Duodenal mucosa (tissue), 2 donors: ENCODE measurements around the gene CRIP2.

Source experiments
- H3K27ac ChIP-seq: one replicate; pipeline ENCODE4 v1.7.0; 2013; ENCODE audit warnings: low read depth, low read length
- H3K27me3 ChIP-seq, 2 donors: one replicate each; pipeline ENCODE4 v1.7.0; 2013; ENCODE audit warnings: low read length in 2 of 2, control low read depth in 1 of 2; ENCODE audit not compliant: insufficient read depth in 2 of 2, control insufficient read depth in 1 of 2
- H3K36me3 ChIP-seq, 2 donors: one replicate each; pipeline ENCODE4 v1.7.0; 2013; ENCODE audit warnings: low read length in 2 of 2, control low read depth in 1 of 2; ENCODE audit not compliant: insufficient read depth in 2 of 2, control insufficient read depth in 1 of 2
- H3K4me1 ChIP-seq, 2 donors: one replicate each; pipeline ENCODE4 v1.7.0; 2013; ENCODE audit warnings: low read length in 2 of 2, control low read depth in 1 of 2; ENCODE audit not compliant: insufficient read depth in 2 of 2, control insufficient read depth in 1 of 2
- H3K4me3 ChIP-seq, 2 donors: one replicate each; pipeline ENCODE4 v1.7.0; 2013; ENCODE audit warnings: low read length in 2 of 2, low read depth in 1 of 2
- H3K9ac ChIP-seq, 2 donors: one replicate each; pipeline ENCODE4 v1.7.0; 2013; ENCODE audit warnings: low read length in 2 of 2, low read depth in 1 of 2
- H3K9me3 ChIP-seq, 2 donors: one replicate each; pipeline ENCODE4 v1.7.0; 2013; ENCODE audit warnings: low read length in 2 of 2, control low read depth in 1 of 2; ENCODE audit not compliant: control insufficient read depth in 1 of 2

Gene CRIP2

GRCh38 chr14:105519946-105520698 is 45.5 kb downstream of the CRIP2 start:
- Histone ChIP-seq H3K9me3 (no peaks in the 10 kb centered on the region), H3K36me3 (no peaks in the 10 kb centered on the region), H3K27ac (no peak overlapping the region), H3K4me3 (no peak overlapping the region), H3K27me3 (peaks cover 3 to 11% of the 10 kb centered on the region in 2 donors), H3K9ac (no peak overlapping the region), H3K4me1 (no peaks in the 10 kb centered on the region)

GRCh38 chr14:105525326-105525725 is 50.7 kb downstream of the CRIP2 start:
- H3K9me3 ChIP-seq, result no peaks in the 10 kb centered on the region
- no peak overlapping the region for H3K9ac ChIP-seq
- H3K27me3 ChIP-seq, result peaks cover 20 to 29% of the 10 kb centered on the region in 2 donors
- no peak overlapping the region for H3K27ac ChIP-seq
- no peak overlapping the region for H3K4me3 ChIP-seq
- H3K4me1 ChIP-seq, result peaks cover 12 to 20% of the 10 kb centered on the region in 2 donors
- no peaks in the 10 kb centered on the region for H3K36me3 ChIP-seq

GRCh38 chr14:105525861-105526775 is 51.5 kb downstream of the CRIP2 start, which contains the start of gene TMEM121:
Gene TMEM121, plus strand, starts transcription at chr14:105526583. Its CDS starts 2,252 bp downstream, at chr14:105528835.
- Histone ChIP-seq H3K9me3 (no peaks in the 10 kb centered on the region), H3K4me3 (peak within 1 kb of the TSS in 1 of 2 donors; percentile 32), H3K27me3 (peaks cover 20 to 32% of the 10 kb centered on the region in 2 donors), H3K9ac (no peak within 1 kb of the TSS), H3K36me3 (no peaks in the 10 kb centered on the region), H3K27ac (no peak within 1 kb of the TSS), H3K4me1 (peaks cover 12 to 20% of the 10 kb centered on the region in 2 donors)

GRCh38 chr14:105526776-105527380 is 52.3 kb downstream of the CRIP2 start:
- peaks cover 12 to 20% of the 10 kb centered on the region in 2 donors for H3K4me1 ChIP-seq
- no peak overlapping the region for H3K27ac ChIP-seq
- no peaks in the 10 kb centered on the region for H3K36me3 ChIP-seq
- peak overlapping the region in 1 of 2 donors; percentile 32 for H3K4me3 ChIP-seq
- H3K9me3 ChIP-seq, result no peaks in the 10 kb centered on the region
- peaks cover 20 to 32% of the 10 kb centered on the region in 2 donors for H3K27me3 ChIP-seq
- no peak overlapping the region for H3K9ac ChIP-seq

- Histone ChIP-seq H3K27ac (no peak overlapping the region), H3K9me3 (no peaks in the 10 kb centered on the region), H3K27me3 (peaks cover 20 to 32% of the 10 kb centered on the region in 2 donors), H3K4me1 (peaks cover 12 to 20% of the 10 kb centered on the region in 2 donors), H3K9ac (no peak overlapping the region), H3K4me3 (peak overlapping the region; percentile 57 to 60), H3K36me3 (no peaks in the 10 kb centered on the region)
These were observed 52.8 kb downstream of the CRIP2 start for GRCh38 chr14:105527381-105527825.

GRCh38 chr14:105527826-105528585 is 53.4 kb downstream of the CRIP2 start:
- no peaks in the 10 kb centered on the region for H3K9me3 ChIP-seq
- H3K9ac ChIP-seq, result peak overlapping the region; percentile 51
- H3K4me1 ChIP-seq, result peaks cover 12 to 20% of the 10 kb centered on the region in 2 donors
- peak overlapping the region; percentile 57 to 60 for H3K4me3 ChIP-seq
- H3K27ac ChIP-seq, result no peak overlapping the region
- peaks cover 22 to 32% of the 10 kb centered on the region in 2 donors for H3K27me3 ChIP-seq
- H3K36me3 ChIP-seq, result no peaks in the 10 kb centered on the region

- no peaks in the 10 kb centered on the region for H3K36me3 ChIP-seq
- no peak overlapping the region for H3K9ac ChIP-seq
- peaks cover 12 to 20% of the 10 kb centered on the region in 2 donors for H3K4me1 ChIP-seq
- peak overlapping the region; percentile 35 to 55 for H3K4me3 ChIP-seq
- no peak overlapping the region for H3K27ac ChIP-seq
- H3K9me3 ChIP-seq, result no peaks in the 10 kb centered on the region
- H3K27me3 ChIP-seq, result peaks cover 22 to 32% of the 10 kb centered on the region in 2 donors
These were observed 54.1 kb downstream of the CRIP2 start for GRCh38 chr14:105528586-105529318.

- peak overlapping the region in 1 of 2 donors; percentile 55 for H3K4me3 ChIP-seq
- H3K27me3 ChIP-seq, result peaks cover 21 to 32% of the 10 kb centered on the region in 2 donors
- peaks cover 12 to 20% of the 10 kb centered on the region in 2 donors for H3K4me1 ChIP-seq
- H3K9ac ChIP-seq, result no peak overlapping the region
- no peaks in the 10 kb centered on the region for H3K36me3 ChIP-seq
- H3K9me3 ChIP-seq, result no peaks in the 10 kb centered on the region
- no peak overlapping the region for H3K27ac ChIP-seq
These were observed 54.6 kb downstream of the CRIP2 start for GRCh38 chr14:105529319-105529568.
